Measurements from ENCODE around the gene ADGRL1. TPM values are rescaled to one million over a fixed set of nuclear protein-coding genes. Genes with fewer than 3 reads are reported as not detected.

Gene ADGRL1
- total and polyA plus RNA-seq, 9 of the 15 experiments (the other 6 are each of a cell fraction or from before 2014, with no cell fraction given): 0.14 to 37.0 (median 8.6) TPM

DNA sequence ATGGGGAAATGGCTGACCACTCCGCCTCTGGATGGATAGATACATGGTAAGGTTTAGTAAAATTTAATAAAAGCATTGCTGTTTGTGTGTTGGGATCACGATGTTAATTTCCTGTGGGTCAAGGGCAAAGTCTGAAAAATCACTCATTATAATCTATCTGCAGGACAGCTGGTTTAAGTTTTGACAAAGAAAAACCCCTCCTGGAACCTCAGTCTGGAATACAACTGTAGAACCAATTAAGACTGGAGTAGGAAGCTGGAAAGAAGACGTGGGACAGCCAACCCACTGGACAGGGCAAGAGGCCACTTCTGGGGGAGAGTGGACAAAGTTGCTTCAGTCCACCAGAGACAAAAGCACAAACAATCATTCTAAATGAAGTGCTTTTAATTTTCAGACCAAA is 86.8 kb downstream of the ADGRL1 start (continued):
- TF ChIP-seq, protein P1, sequence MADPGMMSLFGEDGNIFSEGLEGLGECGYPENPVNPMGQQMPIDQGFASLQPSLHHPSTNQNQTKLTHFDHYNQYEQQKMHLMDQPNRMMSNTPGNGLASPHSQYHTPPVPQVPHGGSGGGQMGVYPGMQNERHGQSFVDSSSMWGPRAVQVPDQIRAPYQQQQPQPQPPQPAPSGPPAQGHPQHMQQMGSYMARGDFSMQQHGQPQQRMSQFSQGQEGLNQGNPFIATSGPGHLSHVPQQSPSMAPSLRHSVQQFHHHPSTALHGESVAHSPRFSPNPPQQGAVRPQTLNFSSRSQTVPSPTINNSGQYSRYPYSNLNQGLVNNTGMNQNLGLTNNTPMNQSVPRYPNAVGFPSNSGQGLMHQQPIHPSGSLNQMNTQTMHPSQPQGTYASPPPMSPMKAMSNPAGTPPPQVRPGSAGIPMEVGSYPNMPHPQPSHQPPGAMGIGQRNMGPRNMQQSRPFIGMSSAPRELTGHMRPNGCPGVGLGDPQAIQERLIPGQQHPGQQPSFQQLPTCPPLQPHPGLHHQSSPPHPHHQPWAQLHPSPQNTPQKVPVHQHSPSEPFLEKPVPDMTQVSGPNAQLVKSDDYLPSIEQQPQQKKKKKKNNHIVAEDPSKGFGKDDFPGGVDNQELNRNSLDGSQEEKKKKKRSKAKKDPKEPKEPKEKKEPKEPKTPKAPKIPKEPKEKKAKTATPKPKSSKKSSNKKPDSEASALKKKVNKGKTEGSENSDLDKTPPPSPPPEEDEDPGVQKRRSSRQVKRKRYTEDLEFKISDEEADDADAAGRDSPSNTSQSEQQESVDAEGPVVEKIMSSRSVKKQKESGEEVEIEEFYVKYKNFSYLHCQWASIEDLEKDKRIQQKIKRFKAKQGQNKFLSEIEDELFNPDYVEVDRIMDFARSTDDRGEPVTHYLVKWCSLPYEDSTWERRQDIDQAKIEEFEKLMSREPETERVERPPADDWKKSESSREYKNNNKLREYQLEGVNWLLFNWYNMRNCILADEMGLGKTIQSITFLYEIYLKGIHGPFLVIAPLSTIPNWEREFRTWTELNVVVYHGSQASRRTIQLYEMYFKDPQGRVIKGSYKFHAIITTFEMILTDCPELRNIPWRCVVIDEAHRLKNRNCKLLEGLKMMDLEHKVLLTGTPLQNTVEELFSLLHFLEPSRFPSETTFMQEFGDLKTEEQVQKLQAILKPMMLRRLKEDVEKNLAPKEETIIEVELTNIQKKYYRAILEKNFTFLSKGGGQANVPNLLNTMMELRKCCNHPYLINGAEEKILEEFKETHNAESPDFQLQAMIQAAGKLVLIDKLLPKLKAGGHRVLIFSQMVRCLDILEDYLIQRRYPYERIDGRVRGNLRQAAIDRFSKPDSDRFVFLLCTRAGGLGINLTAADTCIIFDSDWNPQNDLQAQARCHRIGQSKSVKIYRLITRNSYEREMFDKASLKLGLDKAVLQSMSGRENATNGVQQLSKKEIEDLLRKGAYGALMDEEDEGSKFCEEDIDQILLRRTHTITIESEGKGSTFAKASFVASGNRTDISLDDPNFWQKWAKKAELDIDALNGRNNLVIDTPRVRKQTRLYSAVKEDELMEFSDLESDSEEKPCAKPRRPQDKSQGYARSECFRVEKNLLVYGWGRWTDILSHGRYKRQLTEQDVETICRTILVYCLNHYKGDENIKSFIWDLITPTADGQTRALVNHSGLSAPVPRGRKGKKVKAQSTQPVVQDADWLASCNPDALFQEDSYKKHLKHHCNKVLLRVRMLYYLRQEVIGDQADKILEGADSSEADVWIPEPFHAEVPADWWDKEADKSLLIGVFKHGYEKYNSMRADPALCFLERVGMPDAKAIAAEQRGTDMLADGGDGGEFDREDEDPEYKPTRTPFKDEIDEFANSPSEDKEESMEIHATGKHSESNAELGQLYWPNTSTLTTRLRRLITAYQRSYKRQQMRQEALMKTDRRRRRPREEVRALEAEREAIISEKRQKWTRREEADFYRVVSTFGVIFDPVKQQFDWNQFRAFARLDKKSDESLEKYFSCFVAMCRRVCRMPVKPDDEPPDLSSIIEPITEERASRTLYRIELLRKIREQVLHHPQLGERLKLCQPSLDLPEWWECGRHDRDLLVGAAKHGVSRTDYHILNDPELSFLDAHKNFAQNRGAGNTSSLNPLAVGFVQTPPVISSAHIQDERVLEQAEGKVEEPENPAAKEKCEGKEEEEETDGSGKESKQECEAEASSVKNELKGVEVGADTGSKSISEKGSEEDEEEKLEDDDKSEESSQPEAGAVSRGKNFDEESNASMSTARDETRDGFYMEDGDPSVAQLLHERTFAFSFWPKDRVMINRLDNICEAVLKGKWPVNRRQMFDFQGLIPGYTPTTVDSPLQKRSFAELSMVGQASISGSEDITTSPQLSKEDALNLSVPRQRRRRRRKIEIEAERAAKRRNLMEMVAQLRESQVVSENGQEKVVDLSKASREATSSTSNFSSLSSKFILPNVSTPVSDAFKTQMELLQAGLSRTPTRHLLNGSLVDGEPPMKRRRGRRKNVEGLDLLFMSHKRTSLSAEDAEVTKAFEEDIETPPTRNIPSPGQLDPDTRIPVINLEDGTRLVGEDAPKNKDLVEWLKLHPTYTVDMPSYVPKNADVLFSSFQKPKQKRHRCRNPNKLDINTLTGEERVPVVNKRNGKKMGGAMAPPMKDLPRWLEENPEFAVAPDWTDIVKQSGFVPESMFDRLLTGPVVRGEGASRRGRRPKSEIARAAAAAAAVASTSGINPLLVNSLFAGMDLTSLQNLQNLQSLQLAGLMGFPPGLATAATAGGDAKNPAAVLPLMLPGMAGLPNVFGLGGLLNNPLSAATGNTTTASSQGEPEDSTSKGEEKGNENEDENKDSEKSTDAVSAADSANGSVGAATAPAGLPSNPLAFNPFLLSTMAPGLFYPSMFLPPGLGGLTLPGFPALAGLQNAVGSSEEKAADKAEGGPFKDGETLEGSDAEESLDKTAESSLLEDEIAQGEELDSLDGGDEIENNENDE (IDR thresholded peaks at IDR 0.05; ENCODE audit: low read depth, low read length): no peak
- TF ChIP-seq TBL1XR1 (IDR thresholded peaks at IDR 0.05; ENCODE audit: low read length in 2 of 2) (no peak), ILK (tag; IDR thresholded peaks at IDR 0.05; ENCODE audit: borderline replicate concordance, low read depth) (no peak), SRSF9 (IDR thresholded peaks at IDR 0.05; ENCODE audit: borderline replicate concordance, low read depth, low read length) (no peak), MCM7 (IDR thresholded peaks at IDR 0.05) (no peak)
- TF ChIP-seq, protein P2, sequence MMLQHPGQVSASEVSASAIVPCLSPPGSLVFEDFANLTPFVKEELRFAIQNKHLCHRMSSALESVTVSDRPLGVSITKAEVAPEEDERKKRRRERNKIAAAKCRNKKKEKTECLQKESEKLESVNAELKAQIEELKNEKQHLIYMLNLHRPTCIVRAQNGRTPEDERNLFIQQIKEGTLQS (IDR thresholded peaks at IDR 0.05): no peak
- TF ChIP-seq, protein P2 (CRISPR knock-in tag; conservative IDR thresholded peaks at IDR 0.05): no peak
- TF ChIP-seq, protein P3, sequence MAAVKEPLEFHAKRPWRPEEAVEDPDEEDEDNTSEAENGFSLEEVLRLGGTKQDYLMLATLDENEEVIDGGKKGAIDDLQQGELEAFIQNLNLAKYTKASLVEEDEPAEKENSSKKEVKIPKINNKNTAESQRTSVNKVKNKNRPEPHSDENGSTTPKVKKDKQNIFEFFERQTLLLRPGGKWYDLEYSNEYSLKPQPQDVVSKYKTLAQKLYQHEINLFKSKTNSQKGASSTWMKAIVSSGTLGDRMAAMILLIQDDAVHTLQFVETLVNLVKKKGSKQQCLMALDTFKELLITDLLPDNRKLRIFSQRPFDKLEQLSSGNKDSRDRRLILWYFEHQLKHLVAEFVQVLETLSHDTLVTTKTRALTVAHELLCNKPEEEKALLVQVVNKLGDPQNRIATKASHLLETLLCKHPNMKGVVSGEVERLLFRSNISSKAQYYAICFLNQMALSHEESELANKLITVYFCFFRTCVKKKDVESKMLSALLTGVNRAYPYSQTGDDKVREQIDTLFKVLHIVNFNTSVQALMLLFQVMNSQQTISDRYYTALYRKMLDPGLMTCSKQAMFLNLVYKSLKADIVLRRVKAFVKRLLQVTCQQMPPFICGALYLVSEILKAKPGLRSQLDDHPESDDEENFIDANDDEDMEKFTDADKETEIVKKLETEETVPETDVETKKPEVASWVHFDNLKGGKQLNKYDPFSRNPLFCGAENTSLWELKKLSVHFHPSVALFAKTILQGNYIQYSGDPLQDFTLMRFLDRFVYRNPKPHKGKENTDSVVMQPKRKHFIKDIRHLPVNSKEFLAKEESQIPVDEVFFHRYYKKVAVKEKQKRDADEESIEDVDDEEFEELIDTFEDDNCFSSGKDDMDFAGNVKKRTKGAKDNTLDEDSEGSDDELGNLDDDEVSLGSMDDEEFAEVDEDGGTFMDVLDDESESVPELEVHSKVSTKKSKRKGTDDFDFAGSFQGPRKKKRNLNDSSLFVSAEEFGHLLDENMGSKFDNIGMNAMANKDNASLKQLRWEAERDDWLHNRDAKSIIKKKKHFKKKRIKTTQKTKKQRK (IDR thresholded peaks at IDR 0.05; ENCODE audit: borderline replicate concordance, low read depth, low read length): no peak
- TF ChIP-seq, protein P4, sequence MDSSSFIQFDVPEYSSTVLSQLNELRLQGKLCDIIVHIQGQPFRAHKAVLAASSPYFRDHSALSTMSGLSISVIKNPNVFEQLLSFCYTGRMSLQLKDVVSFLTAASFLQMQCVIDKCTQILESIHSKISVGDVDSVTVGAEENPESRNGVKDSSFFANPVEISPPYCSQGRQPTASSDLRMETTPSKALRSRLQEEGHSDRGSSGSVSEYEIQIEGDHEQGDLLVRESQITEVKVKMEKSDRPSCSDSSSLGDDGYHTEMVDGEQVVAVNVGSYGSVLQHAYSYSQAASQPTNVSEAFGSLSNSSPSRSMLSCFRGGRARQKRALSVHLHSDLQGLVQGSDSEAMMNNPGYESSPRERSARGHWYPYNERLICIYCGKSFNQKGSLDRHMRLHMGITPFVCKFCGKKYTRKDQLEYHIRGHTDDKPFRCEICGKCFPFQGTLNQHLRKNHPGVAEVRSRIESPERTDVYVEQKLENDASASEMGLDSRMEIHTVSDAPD (CRISPR knock-in tag; IDR thresholded peaks at IDR 0.05): no peak
